Measurements from ENCODE around the gene AP1S3. TPM values are rescaled to one million over a fixed set of nuclear protein-coding genes. Genes with fewer than 3 reads are reported as not detected.

The AP1S3 gene
- polyA plus RNA-seq, 6 donors from 2014 or later: 7.6 to 17.5 (median 12.2) TPM

DNA sequence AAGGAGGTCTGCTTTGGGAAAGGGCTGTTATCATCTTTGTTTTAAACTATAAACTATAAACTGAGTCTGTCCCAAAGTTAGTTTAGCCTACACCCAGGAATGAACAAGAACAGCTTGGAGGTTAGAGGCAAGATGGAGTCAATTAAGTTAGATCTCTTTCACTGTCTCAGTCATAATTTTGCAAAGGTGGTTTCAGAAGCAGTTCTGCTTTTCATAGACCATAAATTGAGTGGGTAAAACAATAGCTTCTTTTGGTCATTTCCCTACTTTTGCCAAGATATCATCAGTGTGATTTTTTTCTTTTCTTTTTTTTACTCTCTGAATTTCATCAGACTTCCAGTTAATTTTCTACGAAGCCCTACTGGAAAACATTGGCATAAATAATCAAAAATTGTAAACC, 117.0 kb downstream of the AP1S3 start:
- H3K36me3 Mint-ChIP-seq: no peaks in the 10 kb centered on the region
- H3K27me3 Mint-ChIP-seq: peaks cover 0 to 12% (median 11%) of the 10 kb centered on the region in 3 donors
- peaks cover 0 to 16% (median 8%) of the 10 kb centered on the region in 7 donors for H3K9me3 Mint-ChIP-seq
- H3K27ac Mint-ChIP-seq: no peak overlapping the region
- H3K4me1 Mint-ChIP-seq: no peaks in the 10 kb centered on the region
- ATAC-seq (ENCODE audit: low read depth in 2 of 2): no peak
- no peak overlapping the region for H3K4me3 Mint-ChIP-seq
- no peak for DNase-seq

DNA sequence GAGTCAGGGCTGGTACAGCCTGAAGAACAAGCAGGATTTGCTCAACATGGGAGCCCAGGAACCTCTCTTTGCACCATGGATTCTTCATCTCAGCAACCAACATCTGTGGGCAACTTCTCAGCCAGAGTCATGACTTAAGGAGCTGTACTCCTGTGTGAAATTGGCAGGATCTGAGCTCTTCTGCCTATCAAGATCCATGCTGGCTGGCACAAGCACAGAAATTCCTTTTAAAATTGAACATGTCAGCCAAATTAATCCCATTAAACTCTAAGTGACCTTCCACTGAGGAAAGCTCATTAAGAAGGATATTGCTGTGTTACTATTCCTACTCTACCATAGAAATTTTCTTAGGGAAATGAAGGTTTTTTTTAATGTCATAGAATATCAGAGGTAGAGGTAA, 124.7 kb downstream of the AP1S3 start:
- DNase-seq: no peak
- Mint-ChIP-seq H3K27me3 (peaks cover 0 to 13% (median 8%) of the 10 kb centered on the region in 3 donors), H3K9me3 (peaks cover 0 to 15% (median 6%) of the 10 kb centered on the region in 7 donors), H3K4me1 (no peaks in the 10 kb centered on the region), H3K4me3 (no peak overlapping the region), H3K36me3 (no peaks in the 10 kb centered on the region), H3K27ac (no peak overlapping the region)
- no peak for ATAC-seq (ENCODE audit: low read depth in 2 of 2)

GRCh38 chr2:223711596-223712326, 125.6 kb downstream of the AP1S3 start:
- DNase-seq (no peak), ATAC-seq (ENCODE audit: low read depth in 2 of 2) (no peak)
- Mint-ChIP-seq H3K4me3 (no peak overlapping the region), H3K36me3 (no peaks in the 10 kb centered on the region), H3K27ac (no peak overlapping the region), H3K9me3 (peaks cover 0 to 9% (median 2%) of the 10 kb centered on the region in 7 donors), H3K4me1 (no peaks in the 10 kb centered on the region), H3K27me3 (peaks cover 0 to 13% (median 8%) of the 10 kb centered on the region in 3 donors)

Other genes with a start within 250 kb of the AP1S3 start
- gene SCG2, start 235.2 kb downstream of the AP1S3 start, polyA plus RNA-seq (ENCODE audit: low read depth in 6 of 6): under 1 TPM in 2 of 6 donors, not detected in 4; 0.39 to 0.89 TPM
- 10 to 100 TPM; 12.6 to 39.2 (median 25.3) TPM for gene WDFY1, start 107.8 kb upstream of the AP1S3 start, polyA plus RNA-seq (ENCODE audit: low read depth in 6 of 6)
- 10 to 100 TPM; 34.4 to 52.3 (median 38.6) TPM for gene MRPL44, start 119.9 kb upstream of the AP1S3 start, polyA plus RNA-seq (ENCODE audit: low read depth in 6 of 6)
- 1 to 10 TPM; 1.6 to 6.1 (median 3.4) TPM for gene SERPINE2, start 201.7 kb upstream of the AP1S3 start, polyA plus RNA-seq (ENCODE audit: low read depth in 6 of 6)